ENCODE results near the gene ACBD3.

Gene ACBD3

DNA sequence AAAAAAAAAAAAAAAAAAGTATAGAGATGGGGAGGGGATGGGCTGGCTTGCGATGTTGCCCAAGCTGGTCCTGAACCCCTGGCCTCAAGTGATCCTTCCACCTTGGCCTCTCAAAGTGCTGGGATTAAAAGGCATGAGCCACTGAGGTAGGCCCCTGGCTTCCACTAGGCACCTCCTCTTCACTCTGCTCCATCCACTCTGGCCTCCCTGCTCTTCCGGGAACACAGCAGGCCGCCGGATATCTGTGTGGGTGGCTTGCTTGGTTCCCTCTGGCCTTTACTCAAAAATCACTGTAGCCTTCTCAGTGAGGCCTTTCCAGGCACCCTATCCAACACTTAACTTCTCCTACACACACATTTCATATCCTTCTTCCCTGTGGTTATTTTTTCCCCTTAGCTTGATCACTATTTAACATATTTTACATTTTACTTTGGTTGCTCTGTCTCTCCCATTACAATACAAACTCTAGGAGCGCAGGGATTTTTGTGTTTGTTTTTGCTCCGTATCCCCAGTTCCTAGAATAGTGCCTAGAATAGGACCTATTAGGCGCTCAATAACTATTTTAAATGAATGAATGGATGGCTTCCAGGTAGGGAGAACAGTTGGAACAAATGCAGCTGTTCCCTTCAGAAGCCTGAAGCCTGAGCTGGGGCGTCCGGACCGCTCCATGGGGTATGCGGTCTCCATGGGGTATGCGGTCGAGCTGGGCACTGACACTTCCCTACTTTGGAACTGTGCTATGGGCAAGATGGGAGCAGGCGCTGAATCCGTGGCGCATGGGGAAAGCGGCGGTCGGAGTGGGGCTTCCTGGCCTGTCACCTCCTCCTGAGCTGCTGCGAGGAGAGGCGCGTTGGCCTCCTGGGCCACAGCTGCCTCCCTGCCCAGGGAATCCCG lies 77.4 kb downstream of the ACBD3 start:
- peak overlapping the region; percentile 96 for H3K27ac Mint-ChIP-seq
- intact Hi-C loops (cut with micrococcal nuclease), result loop anchor here (1.0 to 2.0 kb wide), 2 partner anchors 12 to 26 kb away; no protein-coding TSS in a partner anchor
- H3K4me3 Mint-ChIP-seq, result peak overlapping the region; percentile 82

DNA sequence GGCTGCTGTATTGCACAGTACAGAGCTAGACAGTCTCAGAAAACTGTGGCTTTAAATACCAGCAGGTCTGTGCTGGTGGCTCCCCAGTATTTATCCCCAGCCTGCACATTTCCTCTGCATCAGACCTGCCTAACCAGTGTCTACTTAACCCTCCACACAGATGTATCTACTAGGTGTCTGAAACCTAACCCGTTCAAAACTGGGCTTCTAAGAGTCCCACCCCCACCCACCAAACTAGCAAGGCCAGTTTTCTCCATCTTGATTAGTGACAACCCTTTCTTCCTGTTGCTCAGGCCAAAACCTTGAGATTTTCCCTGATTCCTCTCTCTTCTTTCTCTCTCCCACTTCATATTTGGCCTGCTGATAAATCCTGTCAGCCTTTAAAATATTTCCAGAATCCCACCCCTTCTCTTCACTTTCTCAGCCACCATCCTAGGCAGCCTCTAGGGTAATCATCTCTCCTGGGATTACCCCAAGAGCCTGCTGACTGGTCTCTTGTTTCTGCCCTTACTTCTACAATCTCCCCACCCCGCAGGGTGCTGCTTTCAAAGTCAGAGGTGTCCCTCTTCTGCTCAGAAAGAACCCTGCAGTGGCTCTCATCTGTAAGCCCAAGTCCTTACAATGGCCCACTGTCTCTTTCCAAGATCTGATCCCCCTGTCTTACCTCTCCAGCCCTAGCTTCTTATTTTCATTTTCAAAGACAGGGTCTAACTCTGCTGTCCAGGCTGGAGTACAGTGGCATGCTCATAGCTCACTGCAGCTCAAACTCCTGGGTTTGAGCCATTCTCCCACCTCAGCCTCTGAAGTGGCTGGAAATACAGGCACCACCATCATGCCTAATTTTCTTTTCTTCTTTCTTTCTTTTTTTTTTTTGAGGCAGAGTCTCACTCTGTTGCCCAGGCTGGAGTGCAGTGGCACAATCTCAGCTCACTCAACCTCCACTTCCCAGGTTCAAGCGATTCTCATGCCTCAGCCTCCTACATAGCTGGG lies 78.8 kb downstream of the ACBD3 start:
- intact Hi-C loops (cut with micrococcal nuclease), result loop anchor here (2.0 kb wide), 1 partner anchor 25 kb away; no protein-coding TSS in a partner anchor
- no peaks in the 10 kb centered on the region for H3K36me3 Mint-ChIP-seq (ENCODE audit: low read depth)
- peak overlapping the region; percentile 96 for H3K27ac Mint-ChIP-seq
- peaks cover 8% of the 10 kb centered on the region for H3K27me3 Mint-ChIP-seq
- H3K9me3 Mint-ChIP-seq, result no peaks in the 10 kb centered on the region
- H3K4me3 Mint-ChIP-seq, result no peak overlapping the region
- H3K4me1 Mint-ChIP-seq (ENCODE audit: low read depth), result peaks cover 44% of the 10 kb centered on the region

More for the DNA sequence above, 77.4 kb downstream of the ACBD3 start:
- no peaks in the 10 kb centered on the region for H3K36me3 Mint-ChIP-seq (ENCODE audit: low read depth)
- no peaks in the 10 kb centered on the region for H3K9me3 Mint-ChIP-seq
- H3K27me3 Mint-ChIP-seq, result peaks cover 9% of the 10 kb centered on the region
- peaks cover 42% of the 10 kb centered on the region for H3K4me1 Mint-ChIP-seq (ENCODE audit: low read depth)

DNA sequence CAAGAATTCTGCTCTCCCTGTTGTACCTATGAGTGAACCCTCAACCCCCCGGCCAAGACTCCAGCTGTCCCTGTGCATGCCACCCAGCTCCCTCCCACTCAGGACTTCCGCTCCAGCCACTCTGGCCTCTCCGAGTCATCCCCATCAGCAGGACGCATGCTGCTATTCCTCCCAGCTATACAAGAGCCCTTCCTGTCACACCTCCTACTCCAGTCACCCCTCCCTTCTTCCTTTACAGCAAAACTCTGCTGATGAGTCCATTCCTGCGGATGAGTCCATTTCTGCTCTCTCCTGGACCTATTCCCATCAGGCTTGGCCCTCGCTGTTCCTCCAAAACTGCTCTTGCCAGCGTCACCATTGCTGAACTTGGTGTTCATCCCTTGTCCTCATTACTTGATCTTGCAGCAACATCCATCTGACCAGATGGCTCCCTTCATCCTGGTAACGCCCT lies 81.8 kb downstream of the ACBD3 start:
- no peak overlapping the region for H3K4me3 Mint-ChIP-seq
- no peaks in the 10 kb centered on the region for H3K9me3 Mint-ChIP-seq
- H3K4me1 Mint-ChIP-seq (ENCODE audit: low read depth), result peaks cover 46% of the 10 kb centered on the region
- H3K36me3 Mint-ChIP-seq (ENCODE audit: low read depth), result no peaks in the 10 kb centered on the region
- peaks cover 12% of the 10 kb centered on the region for H3K27me3 Mint-ChIP-seq
- intact Hi-C loops (cut with micrococcal nuclease), result no loop called here
- H3K27ac Mint-ChIP-seq, result no peak overlapping the region

GRCh38 chr1:226100436-226101391 lies 85.8 kb downstream of the ACBD3 start:
- peak overlapping the region; percentile 39 for H3K27ac Mint-ChIP-seq
- H3K9me3 Mint-ChIP-seq, result no peaks in the 10 kb centered on the region
- intact Hi-C loops (cut with micrococcal nuclease), result no loop called here
- H3K36me3 Mint-ChIP-seq (ENCODE audit: low read depth), result no peaks in the 10 kb centered on the region
- H3K4me3 Mint-ChIP-seq, result peak overlapping the region; percentile 70
- H3K4me1 Mint-ChIP-seq (ENCODE audit: low read depth), result peaks cover 44% of the 10 kb centered on the region
- peaks cover 26% of the 10 kb centered on the region for H3K27me3 Mint-ChIP-seq

DNA sequence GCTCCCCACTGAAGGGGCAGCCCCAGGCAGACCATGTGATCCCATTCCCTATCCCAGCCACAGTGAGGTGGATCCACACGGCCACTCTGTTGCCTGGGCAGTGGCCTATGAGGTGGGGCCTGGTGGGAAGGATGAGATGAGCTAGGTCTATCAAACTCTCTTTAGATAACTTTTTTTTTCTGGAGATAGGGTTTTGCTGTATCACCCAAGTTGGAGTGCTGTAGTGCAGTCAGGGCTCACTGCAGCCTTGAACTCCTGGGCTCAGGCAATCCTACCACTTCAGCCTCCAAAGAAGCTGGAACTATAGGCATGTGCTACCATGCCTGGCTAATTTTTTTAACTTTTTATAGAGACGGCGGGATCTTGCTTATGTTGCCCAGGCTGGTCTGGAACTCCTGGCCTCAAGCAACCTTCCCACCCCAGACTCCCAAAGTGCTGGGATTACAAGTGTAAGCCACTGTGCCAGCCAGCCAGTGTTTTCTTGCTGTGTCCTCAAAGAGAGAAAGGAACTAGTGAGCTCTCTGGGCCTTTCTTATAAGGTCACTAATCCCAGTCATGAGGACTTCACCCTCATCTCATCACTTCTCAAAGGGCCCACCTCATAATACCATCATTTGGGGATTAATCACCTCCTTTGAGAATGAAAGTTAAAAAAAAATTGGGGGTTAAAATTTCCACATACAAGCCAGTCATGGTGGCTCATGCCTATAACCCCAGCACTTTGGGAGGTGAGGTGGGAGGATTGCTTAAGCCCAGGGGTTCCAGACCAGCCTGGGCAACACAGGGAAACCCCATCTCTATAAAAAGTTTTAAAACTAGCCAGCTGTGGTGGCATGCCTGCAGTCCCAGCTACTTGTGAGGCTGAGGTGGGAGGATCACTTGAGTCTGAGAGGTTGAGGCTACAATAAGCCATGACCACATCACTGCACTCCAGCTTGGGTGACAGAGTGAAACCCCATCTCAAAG lies 87.4 kb downstream of the ACBD3 start:
- H3K4me1 Mint-ChIP-seq (ENCODE audit: low read depth), result peaks cover 34% of the 10 kb centered on the region
- H3K27me3 Mint-ChIP-seq, result peaks cover 39% of the 10 kb centered on the region
- H3K4me3 Mint-ChIP-seq, result no peak overlapping the region
- intact Hi-C loops (cut with micrococcal nuclease), result no loop called here
- H3K36me3 Mint-ChIP-seq (ENCODE audit: low read depth), result no peaks in the 10 kb centered on the region
- H3K9me3 Mint-ChIP-seq, result no peaks in the 10 kb centered on the region
- no peak overlapping the region for H3K27ac Mint-ChIP-seq

GRCh38 chr1:226097866-226098625 lies 88.5 kb downstream of the ACBD3 start:
- Mint-ChIP-seq H3K27ac (no peak overlapping the region), H3K36me3 (ENCODE audit: low read depth) (no peaks in the 10 kb centered on the region), H3K4me1 (ENCODE audit: low read depth) (peaks cover 39% of the 10 kb centered on the region), H3K4me3 (no peak overlapping the region), H3K27me3 (peaks cover 40% of the 10 kb centered on the region), H3K9me3 (no peaks in the 10 kb centered on the region)
- intact Hi-C loops (cut with micrococcal nuclease), result no loop called here

- no peak overlapping the region for H3K4me3 Mint-ChIP-seq
- peaks cover 37% of the 10 kb centered on the region for H3K4me1 Mint-ChIP-seq (ENCODE audit: low read depth)
- H3K9me3 Mint-ChIP-seq, result no peaks in the 10 kb centered on the region
- intact Hi-C loops (cut with micrococcal nuclease), result no loop called here
- H3K27ac Mint-ChIP-seq, result no peak overlapping the region
- H3K36me3 Mint-ChIP-seq (ENCODE audit: low read depth), result no peaks in the 10 kb centered on the region
- H3K27me3 Mint-ChIP-seq, result peaks cover 33% of the 10 kb centered on the region
Observed at GRCh38 chr1:226095286-226095685, 91.3 kb downstream of the ACBD3 start.
